H1 (cell line): ENCODE results near the gene KBTBD13. TPM values are rescaled to one million over a fixed set of nuclear protein-coding genes. Genes with fewer than 3 reads are reported as not detected.

Source experiments
- CTCF ChIA-PET: fragments of 300-600 bp; sonication (Branson Sonifier 250); formaldehyde crosslinking; loops from one replicate; lab custom pipeline; 2021; ENCODE audit not compliant: partially characterized antibody; lab: Charles Lee
- POLR2A ChIA-PET: fragments of 300-600 bp; sonication (Branson Sonifier 250); formaldehyde crosslinking; loops from one replicate; lab custom pipeline; 2021; ENCODE audit warnings: inconsistent platforms; ENCODE audit not compliant: partially characterized antibody; lab: Charles Lee
- DNase-seq, 2 experiments: peaks; one replicate each; pipeline versions ENCODE4 v3.0.0 to v3.0.0-alpha.2; 2010 to 2022; ENCODE audit warnings: low spot score in 2 of 2, low read depth in 1 of 2, mixed read lengths in 1 of 2
- FAIRE-seq: peaks from 2 replicates; lab custom pipeline; 2011; peaks lifted over from hg19 to GRCh38; lab: Jason Lieb, UNC
- H2AFZ ChIP-seq: 2 replicates; pipeline ENCODE4 v1.8.1; 2012; ENCODE audit warnings: low read length, inconsistent platforms
- H2AK5ac ChIP-seq: 2 replicates; pipeline ENCODE4 v1.6.1; 2013; ENCODE audit warnings: low read depth, low read length
- H2BK120ac ChIP-seq: replicated peaks from 2 replicates; pipeline ENCODE3; 2013; ENCODE audit warnings: low read depth, low read length, inconsistent platforms
- H2BK12ac ChIP-seq: 2 replicates; pipeline ENCODE4 v1.6.1; 2013; ENCODE audit warnings: low read depth, low read length
- H2BK15ac ChIP-seq: 2 replicates; pipeline ENCODE4 v1.6.1; 2013; ENCODE audit warnings: low read length
- H2BK20ac ChIP-seq: 2 replicates; pipeline ENCODE4 v1.6.1; 2013; ENCODE audit warnings: low read length
- H2BK5ac ChIP-seq: 2 replicates; pipeline ENCODE4 v1.6.1; 2013; ENCODE audit warnings: low read depth, low read length
- H3K14ac ChIP-seq: 2 replicates; pipeline ENCODE4 v1.6.1; 2013; ENCODE audit warnings: inconsistent platforms; ENCODE audit not compliant: insufficient read length
- H3K18ac ChIP-seq: 2 replicates; pipeline ENCODE4 v1.6.1; 2013; ENCODE audit warnings: low read length; ENCODE audit errors: extremely low read depth
- H3K23ac ChIP-seq: 2 replicates; pipeline ENCODE4 v1.6.1; 2013; ENCODE audit warnings: inconsistent platforms; ENCODE audit not compliant: insufficient read length
- H3K23me2 ChIP-seq: 2 replicates; pipeline ENCODE4 v1.6.1; 2013; ENCODE audit warnings: low read depth, low read length
- H3K27ac ChIP-seq: 2 replicates; pipeline ENCODE4 v1.6.1; 2011; ENCODE audit warnings: low read depth, low read length, inconsistent platforms
- H3K27me3 ChIP-seq, 4 experiments: replicated peaks in 1 of 4; 1 replicate in 1 of 4; 2 replicates in 3 of 4; pipeline versions ENCODE4 v1.6.1 to v1.8.1; 2011 to 2013; ENCODE audit warnings: low read length in 3 of 4, mild to moderate bottlenecking in 3 of 4, inconsistent platforms in 2 of 4, mixed read lengths in 2 of 4, moderate library complexity in 1 of 4; ENCODE audit not compliant: control insufficient read depth in 3 of 4, insufficient read depth in 3 of 4; ENCODE audit errors: extremely low read depth in 1 of 4
- H3K36me3 ChIP-seq, 4 experiments: 2 replicates each; pipeline versions ENCODE4 v1.6.1 to v1.8.1; 2011 to 2013; ENCODE audit warnings: mild to moderate bottlenecking in 4 of 4, low read length in 3 of 4, moderate library complexity in 2 of 4, control low read depth in 1 of 4, inconsistent platforms in 1 of 4; ENCODE audit not compliant: insufficient read depth in 4 of 4, control insufficient read depth in 2 of 4
- H3K4ac ChIP-seq: replicated peaks from 2 replicates; pipeline ENCODE3; 2013; ENCODE audit warnings: low read length, low read depth, mixed read lengths, inconsistent platforms; ENCODE audit not compliant: insufficient read length
- H3K4me1 ChIP-seq, 4 experiments: replicated peaks in 1 of 4; 1 replicate in 1 of 4; 2 replicates in 3 of 4; pipeline versions ENCODE4 v1.6.1 to v1.8.1; 2011 to 2013; ENCODE audit warnings: low read length in 3 of 4, inconsistent platforms in 2 of 4, mixed read lengths in 1 of 4; ENCODE audit not compliant: insufficient read depth in 4 of 4, control insufficient read depth in 3 of 4
- H3K4me2 ChIP-seq, 2 experiments: 2 replicates each; pipeline versions ENCODE4 v1.6.1 to v1.8.1; 2011 to 2013; ENCODE audit warnings: low read depth in 2 of 2, low read length in 2 of 2, control low read depth in 1 of 2, inconsistent platforms in 1 of 2, mild to moderate bottlenecking in 1 of 2; ENCODE audit not compliant: insufficient read depth in 1 of 2
- H3K4me3 ChIP-seq, 4 experiments: fragments of 200-600, 300-600 bp in 1 of 4; sonication (generic), shearing (Covaris generic), sonication (Bioruptor Twin) in 1 of 4; 2 replicates each; pipeline versions ENCODE4 v1.5.1 to v1.8.1; 2011 to 2016; ENCODE audit warnings: low read length in 4 of 4, low read depth in 3 of 4, control low read depth in 2 of 4, inconsistent platforms in 2 of 4, mild to moderate bottlenecking in 2 of 4, mixed read lengths in 1 of 4, moderate library complexity in 1 of 4; ENCODE audit not compliant: insufficient read depth in 2 of 4; ENCODE audit errors: extremely low read depth in 1 of 4
- H3K56ac ChIP-seq: replicated peaks from 2 replicates; pipeline ENCODE3; 2013; ENCODE audit warnings: low read depth, mild to moderate bottlenecking, mixed read lengths, low read length, inconsistent platforms; ENCODE audit not compliant: insufficient read length
- H3K79me1 ChIP-seq: 2 replicates; pipeline ENCODE4 v1.6.1; 2013; ENCODE audit warnings: low read depth, low read length, control low read depth
- H3K79me2 ChIP-seq, 2 experiments: 2 replicates each; pipeline versions ENCODE4 v1.6.1 to v1.8.1; 2012 to 2013; ENCODE audit warnings: low read length in 2 of 2, mild to moderate bottlenecking in 2 of 2, inconsistent platforms in 1 of 2; ENCODE audit not compliant: insufficient read depth in 2 of 2, control insufficient read depth in 1 of 2
- H3K9ac ChIP-seq, 4 experiments: replicated peaks in 1 of 4; 1 replicate in 1 of 4; 2 replicates in 3 of 4; pipeline versions ENCODE4 v1.6.1 to v1.8.1; 2011 to 2013; ENCODE audit warnings: low read depth in 3 of 4, low read length in 3 of 4, control low read depth in 2 of 4, mild to moderate bottlenecking in 2 of 4, moderate library complexity in 2 of 4, inconsistent platforms in 1 of 4; ENCODE audit errors: extremely low read depth in 1 of 4
- H3K9me3 ChIP-seq, 2 experiments: 2 replicates each; pipeline versions ENCODE4 v1.6.1 to v1.8.1; 2012 to 2013; ENCODE audit warnings: mild to moderate bottlenecking in 2 of 2, moderate library complexity in 2 of 2, control low read depth in 1 of 2, inconsistent platforms in 1 of 2, low read depth in 1 of 2, low read length in 1 of 2, mixed read lengths in 1 of 2; ENCODE audit not compliant: insufficient read depth in 2 of 2
- H4K20me1 ChIP-seq, 2 experiments: replicated peaks in 1 of 2; 2 replicates each; pipeline versions ENCODE3 to v1.8.1; 2011 to 2013; ENCODE audit warnings: inconsistent platforms in 2 of 2, low read length in 2 of 2, mild to moderate bottlenecking in 1 of 2; ENCODE audit not compliant: insufficient read depth in 2 of 2, control insufficient read depth in 1 of 2
- H4K5ac ChIP-seq: 2 replicates; pipeline ENCODE4 v1.6.1; 2013; ENCODE audit warnings: low read length, low read depth, mixed read lengths, inconsistent platforms; ENCODE audit not compliant: insufficient read length
- H4K8ac ChIP-seq: 2 replicates; pipeline ENCODE4 v1.8.0; 2013; ENCODE audit warnings: mild to moderate bottlenecking, moderate library complexity, low read length, inconsistent platforms; ENCODE audit not compliant: insufficient read depth; ENCODE audit errors: extremely low read depth
- H4K91ac ChIP-seq: replicated peaks from 2 replicates; pipeline ENCODE3; 2013; ENCODE audit warnings: low read length, mixed read lengths, inconsistent platforms; ENCODE audit not compliant: insufficient read length
- GABPA ChIP-seq: IDR thresholded peaks from 2 replicates; pipeline ENCODE4 v1.6.1; 2011; ENCODE audit warnings: mild to moderate bottlenecking, low read length, moderate library complexity, borderline replicate concordance; ENCODE audit not compliant: insufficient read depth
- KDM4A ChIP-seq: IDR thresholded peaks from one replicate; pipeline ENCODE4 v1.7.1; 2012; ENCODE audit warnings: low read depth, mild to moderate bottlenecking, moderate library complexity, low read length, inconsistent platforms; ENCODE audit not compliant: severe bottlenecking
- WGBS, 2 experiments: shearing (Covaris generic) in 1 of 2; methylation state at CpG; one replicate each; pipeline versions ENCODE4 v1.1.6 to v1.1.7; 2013 to 2015; ENCODE audit warnings: low lambda C conversion rate in 2 of 2, mixed read lengths in 2 of 2, inconsistent platforms in 1 of 2, low coverage in 1 of 2, missing lambda C conversion rate in 1 of 2; ENCODE audit not compliant: insufficient replicate concordance in 2 of 2, insufficient coverage in 1 of 2, insufficient read length in 1 of 2; ENCODE audit errors: extremely low coverage in 1 of 2, missing lambda C conversion rate in 1 of 2; 5-methylcytosine and 5-hydroxymethylcytosine counted together
- polyA plus RNA-seq, 7 experiments: library from polyadenylated mRNA; depleted of rRNA in 3 of 7; stranded (reverse) in 5 of 7; unstranded in 2 of 7; fragments of >200 nt in 5 of 7; fragments of 200-250 nt in 2 of 7; gene quantifications; 1 replicate in 5 of 7; 2 replicates in 1 of 7; 4 replicates in 1 of 7; pipeline versions ENCODE4 v1.2.1 to v1.2.3, GENCODE V29; 2011 to 2013; ENCODE audit warnings: missing spikeins in 2 of 7, mixed read lengths in 2 of 7
- total RNA-seq: library from RNA; stranded (reverse); fragmentation: NEBNext Ultra II Directional; extraction: Animal tissue kit (Norgen Biotek cat#: 25700); gene quantifications from 2 replicates; pipeline ENCODE4 v1.2.1, GENCODE V29; 2021

Gene KBTBD13
- total and polyA plus RNA-seq, 2 of the 8 experiments (the other 6 are each of a cell fraction or from before 2014, with no cell fraction given) = not detected

DNA sequence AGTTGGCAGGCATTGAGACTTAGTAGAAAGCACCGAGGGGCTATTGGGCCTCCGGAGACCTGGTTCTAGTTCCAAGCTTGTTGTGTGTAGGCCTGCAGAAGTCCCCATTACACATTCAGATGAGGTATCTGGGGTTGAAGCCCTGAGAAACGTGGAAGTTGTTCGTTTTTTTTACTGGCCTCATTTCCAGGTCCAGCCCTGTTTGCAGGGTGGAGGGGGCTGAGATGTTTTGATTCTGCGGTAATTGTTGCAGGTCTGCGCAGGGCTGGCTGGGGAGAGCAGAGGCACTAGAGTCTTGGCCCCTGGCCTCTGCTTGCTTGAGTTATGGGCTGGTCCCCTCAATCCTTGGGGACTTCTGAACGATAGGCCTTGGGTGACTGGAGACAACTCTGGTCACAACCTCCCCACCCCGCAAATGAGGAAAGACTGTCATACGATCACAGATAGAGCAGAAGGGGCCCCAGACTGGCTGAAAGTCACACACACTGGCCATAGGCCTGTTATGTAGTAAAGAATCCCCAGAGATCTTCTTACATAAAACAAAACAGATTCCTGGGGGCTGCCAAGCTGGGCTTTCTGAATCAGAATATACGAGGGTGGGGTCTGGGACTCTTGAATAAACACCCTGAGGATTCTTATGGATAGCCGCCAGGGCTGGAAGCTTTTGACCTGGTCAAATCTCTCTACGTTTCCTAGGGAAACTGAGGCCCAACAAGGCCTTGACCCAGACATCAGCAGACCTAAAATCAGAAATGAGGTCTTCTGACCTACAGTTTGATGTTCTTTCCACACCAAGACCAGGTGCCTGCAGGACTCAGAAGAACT is 15.6 kb downstream of the KBTBD13 start:
- POLR2A ChIA-PET = interaction anchor here (1.7 kb wide), 1 partner anchor 24 kb away, joined by 4 read pairs; the partner anchor contains the start of gene RASL12

More for the DNA sequence above, 15.6 kb downstream of the KBTBD13 start:
- H4K20me1 ChIP-seq = no peaks in the 10 kb centered on the region
- H2AK5ac ChIP-seq = no peak overlapping the region
- CTCF ChIA-PET = interaction anchor here (0.9 to 3.5 kb wide), 4 partner anchors 8 to 37 kb away, joined by 5 to 18 read pairs (median 13); no protein-coding TSS in a partner anchor
- FAIRE-seq (no peak), DNase-seq (no peak)
- no peak overlapping the region for H2BK15ac ChIP-seq
- H3K18ac ChIP-seq = no peak overlapping the region
- no peaks in the 10 kb centered on the region for H3K27me3 ChIP-seq
- no peak overlapping the region for H3K9ac ChIP-seq
- H3K4me1 ChIP-seq = peaks cover 0 to 6% (median 3%) of the 10 kb centered on the region in 4 experiments; a peak in 4 of 7 replicates
- no peaks in the 10 kb centered on the region for H3K36me3 ChIP-seq
- no peak overlapping the region for H3K4ac ChIP-seq
- no peak overlapping the region for H2AFZ ChIP-seq
- no peak overlapping the region for H4K91ac ChIP-seq
- no peak overlapping the region for H3K27ac ChIP-seq
- no peak overlapping the region for H3K14ac ChIP-seq
- H4K5ac ChIP-seq = no peak overlapping the region
- no peak overlapping the region for H3K4me2 ChIP-seq
- H3K23me2 ChIP-seq = no peaks in the 10 kb centered on the region
- H2BK12ac ChIP-seq = no peak overlapping the region
- H3K23ac ChIP-seq = no peak overlapping the region
- H2BK20ac ChIP-seq = no peak overlapping the region
- H3K4me3 ChIP-seq = no peak overlapping the region
- H3K9me3 ChIP-seq = no peaks in the 10 kb centered on the region
- no peaks in the 10 kb centered on the region for H3K79me1 ChIP-seq
- no peak overlapping the region for H2BK5ac ChIP-seq
- H3K79me2 ChIP-seq = no peaks in the 10 kb centered on the region
- no peak overlapping the region for H2BK120ac ChIP-seq
- H3K56ac ChIP-seq = no peak overlapping the region
- WGBS, 2 experiments = 83% methylated on average over 10 of the region's 12 CpGs; no CpG with 5 or more reads in 1 of the 2 experiments
- TF ChIP-seq GABPA = no peak
- no peak for TF ChIP-seq KDM4A
- no peak overlapping the region for H4K8ac ChIP-seq
